ENCODE results near the gene SRGAP3. TPM values are rescaled to one million over a fixed set of nuclear protein-coding genes. Genes with fewer than 3 reads are reported as not detected.

Gene SRGAP3
- total and polyA plus RNA-seq, 4 donors = 1.2 to 32.8 (median 7.3) TPM

- Histone ChIP-seq H3K9ac (ENCODE audit: insufficient read depth in 1 of 2, low read length in 2 of 2) (no peak overlapping the region), H3K27ac (ENCODE audit: low read depth in 1 of 2, low read length in 1 of 2) (no peak overlapping the region), H3K4me3 (no peak overlapping the region), H3K27me3 (ENCODE audit: control insufficient read depth in 3 of 3, insufficient read depth in 3 of 3, low read length in 2 of 3) (no peaks in the 10 kb centered on the region), H3K36me3 (ENCODE audit: control insufficient read depth in 4 of 4, insufficient read depth in 4 of 4, low read length in 4 of 4) (no peaks in the 10 kb centered on the region), H3K9me3 (ENCODE audit: control insufficient read depth in 4 of 4, insufficient read depth in 3 of 4, low read length in 3 of 4) (peaks cover 0 to 3% (median 1%) of the 10 kb centered on the region in 4 donors), H3K4me1 (ENCODE audit: control insufficient read depth in 5 of 5, insufficient read depth in 5 of 5, low read length in 5 of 5) (peaks cover 0 to 53% (median 9%) of the 10 kb centered on the region in 5 donors)
- WGBS, 2 donors = 23 to 53% methylated on average over 4 of the region's 4 CpGs
- ATAC-seq (ENCODE audit: insufficient read depth, low FRiP score) (no peak), DNase-seq (peak; percentile 44 to 92 (median 92))
- no peak for TF ChIP-seq CTCF (IDR thresholded peaks at IDR 0.05; ENCODE audit: control extremely low read depth, extremely low read depth)
Observed at GRCh38 chr3:9142362-9142761, 107.1 kb downstream of the SRGAP3 start.

- Histone ChIP-seq H3K27me3 (ENCODE audit: control insufficient read depth in 3 of 3, insufficient read depth in 3 of 3, low read length in 2 of 3) (no peaks in the 10 kb centered on the region), H3K9me3 (ENCODE audit: control insufficient read depth in 4 of 4, insufficient read depth in 3 of 4, low read length in 3 of 4) (peaks cover 0 to 3% (median 1%) of the 10 kb centered on the region in 4 donors), H3K27ac (ENCODE audit: low read depth in 1 of 2, low read length in 1 of 2) (no peak overlapping the region), H3K4me3 (no peak overlapping the region), H3K9ac (ENCODE audit: insufficient read depth in 1 of 2, low read length in 2 of 2) (no peak overlapping the region), H3K36me3 (ENCODE audit: control insufficient read depth in 4 of 4, insufficient read depth in 4 of 4, low read length in 4 of 4) (no peaks in the 10 kb centered on the region), H3K4me1 (ENCODE audit: control insufficient read depth in 5 of 5, insufficient read depth in 5 of 5, low read length in 5 of 5) (peaks cover 0 to 57% (median 9%) of the 10 kb centered on the region in 5 donors)
- no peak for DNase-seq
- no peak for TF ChIP-seq CTCF (IDR thresholded peaks at IDR 0.05; ENCODE audit: control extremely low read depth, extremely low read depth)
- ATAC-seq (ENCODE audit: insufficient read depth, low FRiP score) = no peak
- WGBS, 2 donors = 52 to 76% methylated on average over 5 of the region's 5 CpGs
Observed at GRCh38 chr3:9141928-9142289, 107.5 kb downstream of the SRGAP3 start.

- DNase-seq = no peak
- H3K4me3 ChIP-seq = no peak overlapping the region
- peaks cover 0 to 68% (median 9%) of the 10 kb centered on the region in 5 donors for H3K4me1 ChIP-seq (ENCODE audit: control insufficient read depth in 5 of 5, insufficient read depth in 5 of 5, low read length in 5 of 5)
- no peaks in the 10 kb centered on the region for H3K36me3 ChIP-seq (ENCODE audit: control insufficient read depth in 4 of 4, insufficient read depth in 4 of 4, low read length in 4 of 4)
- no peaks in the 10 kb centered on the region for H3K27me3 ChIP-seq (ENCODE audit: control insufficient read depth in 3 of 3, insufficient read depth in 3 of 3, low read length in 2 of 3)
- no peak overlapping the region for H3K27ac ChIP-seq (ENCODE audit: low read depth in 1 of 2, low read length in 1 of 2)
- TF ChIP-seq CTCF (IDR thresholded peaks at IDR 0.05; ENCODE audit: control extremely low read depth, extremely low read depth) = no peak
- 96 to 97% methylated on average over 4 of the region's 4 CpGs for WGBS, 2 donors
- peaks cover 0 to 3% (median 1%) of the 10 kb centered on the region in 4 donors for H3K9me3 ChIP-seq (ENCODE audit: control insufficient read depth in 4 of 4, insufficient read depth in 3 of 4, low read length in 3 of 4)
- ATAC-seq (ENCODE audit: insufficient read depth, low FRiP score) = no peak
- no peak overlapping the region for H3K9ac ChIP-seq (ENCODE audit: insufficient read depth in 1 of 2, low read length in 2 of 2)
Observed at GRCh38 chr3:9139366-9139765, 110.1 kb downstream of the SRGAP3 start.

GRCh38 chr3:9137676-9138075 lies 111.8 kb downstream of the SRGAP3 start:
- H3K4me1 ChIP-seq (ENCODE audit: control insufficient read depth in 5 of 5, insufficient read depth in 5 of 5, low read length in 5 of 5) = peaks cover 0 to 62% (median 13%) of the 10 kb centered on the region in 5 donors
- ATAC-seq (ENCODE audit: insufficient read depth, low FRiP score) (no peak), DNase-seq (peak in 2 of 3 donors; percentile 42 to 55)
- H3K9ac ChIP-seq (ENCODE audit: insufficient read depth in 1 of 2, low read length in 2 of 2) = no peak overlapping the region
- H3K27ac ChIP-seq (ENCODE audit: low read depth in 1 of 2, low read length in 1 of 2) = no peak overlapping the region
- TF ChIP-seq CTCF (IDR thresholded peaks at IDR 0.05; ENCODE audit: control extremely low read depth, extremely low read depth) = no peak
- peaks cover 0 to 3% (median 1%) of the 10 kb centered on the region in 4 donors for H3K9me3 ChIP-seq (ENCODE audit: control insufficient read depth in 4 of 4, insufficient read depth in 3 of 4, low read length in 3 of 4)
- no peaks in the 10 kb centered on the region for H3K27me3 ChIP-seq (ENCODE audit: control insufficient read depth in 3 of 3, insufficient read depth in 3 of 3, low read length in 2 of 3)
- no peaks in the 10 kb centered on the region for H3K36me3 ChIP-seq (ENCODE audit: control insufficient read depth in 4 of 4, insufficient read depth in 4 of 4, low read length in 4 of 4)
- no peak overlapping the region for H3K4me3 ChIP-seq
- WGBS, 2 donors = 67 to 74% methylated on average over 4 of the region's 4 CpGs

All from lung (tissue), 12 donors.